ENCODE measurements around the gene CTSW.
A peak's percentile ranks its signal among the peaks of the same experiment; 100 is the strongest.

The CTSW gene

DNA sequence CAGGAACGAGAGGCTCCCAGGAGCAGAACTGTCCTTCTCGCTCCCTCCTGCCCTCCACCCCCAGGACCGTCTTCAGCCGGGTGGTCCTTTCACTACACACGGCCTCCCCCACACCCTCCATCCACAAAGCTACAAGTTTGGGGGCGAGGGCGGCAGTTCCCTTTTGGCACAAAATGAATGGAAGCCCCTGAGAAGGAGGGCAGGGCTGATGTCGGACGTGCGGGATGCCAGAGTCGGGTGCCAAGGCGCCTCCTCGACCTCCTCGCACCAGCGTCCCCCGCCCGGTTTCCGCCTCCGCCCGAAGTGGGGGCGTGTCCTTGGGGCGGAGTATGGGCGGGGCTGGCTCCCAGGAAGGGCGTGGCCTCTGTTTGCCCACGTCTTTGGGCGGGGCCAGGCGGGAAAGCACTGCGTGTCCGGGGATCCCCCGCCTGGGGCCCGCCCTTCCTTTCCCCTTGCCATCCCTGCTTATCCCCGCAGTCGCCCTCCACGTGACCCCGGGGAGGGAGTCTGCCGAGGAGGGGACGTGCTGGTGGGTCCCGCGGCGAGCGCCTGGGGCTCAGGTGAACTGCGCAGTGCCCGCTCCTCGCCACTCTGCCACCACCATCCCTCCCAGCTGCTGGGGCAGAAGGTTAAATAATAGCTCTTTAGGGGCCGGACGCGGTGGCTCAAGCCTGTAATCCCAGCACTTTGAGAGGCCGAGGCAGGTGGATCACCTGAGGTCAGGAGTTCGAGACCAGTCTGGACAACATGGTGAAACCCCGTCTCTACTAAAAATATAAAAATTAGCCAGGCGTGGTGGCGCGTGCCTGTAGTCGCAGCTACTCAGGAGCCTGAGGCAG, 6.1 kb upstream of the CTSW start:
- peak overlapping the region; percentile 91 for H3K27ac Mint-ChIP-seq (ENCODE audit: low read depth)

DNA sequence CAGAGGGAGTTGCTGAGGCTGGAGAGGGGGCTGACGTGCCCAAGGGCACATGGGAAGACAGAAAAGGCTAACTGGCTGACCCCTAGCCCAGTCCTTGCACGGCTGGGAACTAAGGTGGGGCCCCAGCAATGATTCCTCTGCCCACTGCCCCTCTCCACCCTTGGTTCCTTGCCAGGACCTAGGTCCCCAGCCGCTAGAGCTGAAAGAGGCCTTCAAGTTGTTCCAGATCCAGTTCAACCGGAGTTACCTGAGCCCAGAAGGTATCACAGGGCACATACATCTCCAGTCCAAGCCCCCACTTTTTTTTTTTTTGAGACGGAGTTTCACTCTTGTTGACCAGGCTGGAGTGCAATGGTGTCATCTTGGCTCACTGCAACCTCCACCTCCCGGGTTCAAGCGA, 390 bp downstream of the CTSW start:
- Mint-ChIP-seq H3K27me3 (no peaks in the 10 kb centered on the region), H3K4me3 (peak overlapping the region; percentile 81), H3K36me3 (ENCODE audit: insufficient read depth) (peaks cover 10% of the 10 kb centered on the region), H3K9me3 (no peaks in the 10 kb centered on the region), H3K27ac (ENCODE audit: low read depth) (peak overlapping the region; percentile 91), H3K4me1 (peaks cover 55% of the 10 kb centered on the region)
- ATAC-seq (replicated peaks; ENCODE audit: extremely low read depth, poor library complexity, severe bottlenecking) (no peak), DNase-seq (ENCODE audit: low spot score in 2 of 2) (no peak)

More for the DNA sequence above, 6.1 kb upstream of the CTSW start:
- peaks cover 6% of the 10 kb centered on the region for H3K36me3 Mint-ChIP-seq (ENCODE audit: insufficient read depth)
- peaks cover 33% of the 10 kb centered on the region for H3K4me1 Mint-ChIP-seq
- no peaks in the 10 kb centered on the region for H3K27me3 Mint-ChIP-seq
- DNase-seq (ENCODE audit: low spot score in 2 of 2) (peak; percentile 97 to 98), ATAC-seq (replicated peaks; ENCODE audit: extremely low read depth, poor library complexity, severe bottlenecking) (peak; percentile 86)
- H3K4me3 Mint-ChIP-seq, result peak overlapping the region; percentile 86
- no peaks in the 10 kb centered on the region for H3K9me3 Mint-ChIP-seq

DNA sequence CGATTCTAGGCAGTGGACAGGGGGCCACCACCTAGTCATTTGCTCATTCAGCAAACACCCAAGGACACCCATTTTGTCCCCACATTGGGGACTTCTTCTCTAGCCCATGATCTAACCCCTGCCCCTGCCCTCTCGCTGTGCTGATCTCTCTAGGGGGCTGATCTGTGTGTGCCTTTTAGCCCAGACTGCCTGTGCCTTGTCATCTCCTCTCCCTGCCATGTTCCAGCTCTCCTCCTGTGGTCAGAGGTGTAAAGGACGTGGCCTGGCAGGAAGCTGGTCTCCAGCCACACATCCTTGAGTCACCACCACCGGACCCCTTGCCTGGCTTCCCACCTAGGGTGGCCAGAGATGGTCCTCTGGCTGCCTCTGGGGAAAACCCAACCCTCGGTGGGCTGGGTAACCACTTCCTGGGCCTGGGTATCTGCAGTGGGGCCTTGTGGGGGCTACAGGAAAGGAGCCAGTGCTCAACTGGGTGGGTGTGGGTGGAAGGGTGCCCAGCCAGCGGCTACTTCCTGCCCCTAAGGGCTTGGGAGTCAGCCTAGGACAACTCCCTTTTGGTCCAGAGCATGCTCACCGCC, 1.3 kb downstream of the CTSW start:
- no peaks in the 10 kb centered on the region for H3K9me3 Mint-ChIP-seq
- no peak for ATAC-seq (replicated peaks; ENCODE audit: extremely low read depth, poor library complexity, severe bottlenecking)
- H3K27me3 Mint-ChIP-seq, result no peaks in the 10 kb centered on the region
- peaks cover 11% of the 10 kb centered on the region for H3K36me3 Mint-ChIP-seq (ENCODE audit: insufficient read depth)
- H3K27ac Mint-ChIP-seq (ENCODE audit: low read depth), result peak overlapping the region; percentile 91
- peaks cover 60% of the 10 kb centered on the region for H3K4me1 Mint-ChIP-seq
- H3K4me3 Mint-ChIP-seq, result peak overlapping the region; percentile 81
- DNase-seq (ENCODE audit: low spot score in 2 of 2), result no peak

DNA sequence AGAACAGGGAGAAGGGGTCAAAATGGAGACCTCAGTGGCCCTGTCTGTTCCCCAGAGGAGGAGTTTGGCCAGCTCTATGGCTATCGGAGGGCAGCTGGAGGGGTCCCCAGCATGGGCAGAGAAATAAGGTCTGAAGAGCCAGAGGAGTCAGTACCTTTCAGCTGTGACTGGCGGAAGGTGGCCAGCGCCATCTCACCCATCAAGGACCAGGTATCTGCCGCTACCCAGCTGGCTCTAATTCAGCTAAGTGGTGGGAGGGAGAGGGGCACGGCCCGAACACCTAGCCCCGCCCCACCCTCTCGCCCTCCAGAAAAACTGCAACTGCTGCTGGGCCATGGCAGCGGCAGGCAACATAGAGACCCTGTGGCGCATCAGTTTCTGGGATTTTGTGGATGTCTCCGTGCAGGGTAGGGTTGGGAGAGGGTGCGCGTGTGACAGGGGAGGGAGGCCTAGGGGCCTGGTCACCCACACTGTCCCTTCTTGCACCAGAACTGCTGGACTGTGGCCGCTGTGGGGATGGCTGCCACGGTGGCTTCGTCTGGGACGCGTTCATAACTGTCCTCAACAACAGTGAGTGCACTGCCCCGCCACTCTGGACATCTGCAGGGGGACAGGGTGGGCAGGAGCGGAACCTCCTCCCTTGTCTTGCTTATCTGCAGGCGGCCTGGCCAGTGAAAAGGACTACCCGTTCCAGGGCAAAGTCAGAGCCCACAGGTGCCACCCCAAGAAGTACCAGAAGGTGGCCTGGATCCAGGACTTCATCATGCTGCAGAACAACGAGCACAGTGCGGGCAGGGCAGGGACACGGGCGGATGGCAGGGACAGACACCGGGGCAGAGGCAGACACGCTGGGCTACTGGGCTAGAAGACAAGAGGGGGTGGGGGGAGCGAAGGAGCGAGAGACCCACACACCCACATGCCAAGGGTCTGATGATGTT, 2.8 kb downstream of the CTSW start:
- peak overlapping the region; percentile 91 for H3K27ac Mint-ChIP-seq (ENCODE audit: low read depth)
- peak overlapping the region; percentile 81 for H3K4me3 Mint-ChIP-seq
- ATAC-seq (replicated peaks; ENCODE audit: extremely low read depth, poor library complexity, severe bottlenecking), result no peak
- H3K36me3 Mint-ChIP-seq (ENCODE audit: insufficient read depth), result peaks cover 11% of the 10 kb centered on the region
- no peaks in the 10 kb centered on the region for H3K27me3 Mint-ChIP-seq
- peaks cover 67% of the 10 kb centered on the region for H3K4me1 Mint-ChIP-seq
- no peaks in the 10 kb centered on the region for H3K9me3 Mint-ChIP-seq
- DNase-seq (ENCODE audit: low spot score in 2 of 2), result no peak

DNA sequence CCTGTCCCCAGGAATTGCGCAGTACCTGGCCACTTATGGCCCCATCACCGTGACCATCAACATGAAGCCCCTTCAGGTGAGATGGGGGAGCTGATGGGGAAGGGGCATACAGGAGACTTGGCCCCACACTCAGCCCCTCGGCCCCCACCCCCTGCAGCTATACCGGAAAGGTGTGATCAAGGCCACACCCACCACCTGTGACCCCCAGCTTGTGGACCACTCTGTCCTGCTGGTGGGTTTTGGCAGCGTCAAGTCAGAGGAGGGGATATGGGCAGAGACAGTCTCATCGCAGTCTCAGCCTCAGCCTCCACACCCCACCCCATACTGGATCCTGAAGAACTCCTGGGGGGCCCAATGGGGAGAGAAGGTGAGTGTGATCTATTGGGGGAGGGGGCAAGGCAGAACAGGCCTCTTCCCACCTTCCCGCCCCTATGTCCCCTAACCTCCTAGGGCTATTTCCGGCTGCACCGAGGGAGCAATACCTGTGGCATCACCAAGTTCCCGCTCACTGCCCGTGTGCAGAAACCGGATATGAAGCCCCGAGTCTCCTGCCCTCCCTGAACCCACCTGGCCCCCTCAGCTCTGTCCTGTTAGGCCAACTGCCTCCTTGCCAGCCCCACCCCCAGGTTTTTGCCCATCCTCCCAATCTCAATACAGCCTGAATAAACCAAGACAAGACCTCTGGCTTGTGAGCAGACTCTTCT, 3.6 kb downstream of the CTSW start:
- ATAC-seq (replicated peaks; ENCODE audit: extremely low read depth, poor library complexity, severe bottlenecking) (no peak), DNase-seq (ENCODE audit: low spot score in 2 of 2) (no peak)
- Mint-ChIP-seq H3K9me3 (no peaks in the 10 kb centered on the region), H3K4me1 (peaks cover 68% of the 10 kb centered on the region), H3K27ac (ENCODE audit: low read depth) (no peak overlapping the region), H3K27me3 (no peaks in the 10 kb centered on the region), H3K36me3 (ENCODE audit: insufficient read depth) (peaks cover 16% of the 10 kb centered on the region), H3K4me3 (no peak overlapping the region)

DNA sequence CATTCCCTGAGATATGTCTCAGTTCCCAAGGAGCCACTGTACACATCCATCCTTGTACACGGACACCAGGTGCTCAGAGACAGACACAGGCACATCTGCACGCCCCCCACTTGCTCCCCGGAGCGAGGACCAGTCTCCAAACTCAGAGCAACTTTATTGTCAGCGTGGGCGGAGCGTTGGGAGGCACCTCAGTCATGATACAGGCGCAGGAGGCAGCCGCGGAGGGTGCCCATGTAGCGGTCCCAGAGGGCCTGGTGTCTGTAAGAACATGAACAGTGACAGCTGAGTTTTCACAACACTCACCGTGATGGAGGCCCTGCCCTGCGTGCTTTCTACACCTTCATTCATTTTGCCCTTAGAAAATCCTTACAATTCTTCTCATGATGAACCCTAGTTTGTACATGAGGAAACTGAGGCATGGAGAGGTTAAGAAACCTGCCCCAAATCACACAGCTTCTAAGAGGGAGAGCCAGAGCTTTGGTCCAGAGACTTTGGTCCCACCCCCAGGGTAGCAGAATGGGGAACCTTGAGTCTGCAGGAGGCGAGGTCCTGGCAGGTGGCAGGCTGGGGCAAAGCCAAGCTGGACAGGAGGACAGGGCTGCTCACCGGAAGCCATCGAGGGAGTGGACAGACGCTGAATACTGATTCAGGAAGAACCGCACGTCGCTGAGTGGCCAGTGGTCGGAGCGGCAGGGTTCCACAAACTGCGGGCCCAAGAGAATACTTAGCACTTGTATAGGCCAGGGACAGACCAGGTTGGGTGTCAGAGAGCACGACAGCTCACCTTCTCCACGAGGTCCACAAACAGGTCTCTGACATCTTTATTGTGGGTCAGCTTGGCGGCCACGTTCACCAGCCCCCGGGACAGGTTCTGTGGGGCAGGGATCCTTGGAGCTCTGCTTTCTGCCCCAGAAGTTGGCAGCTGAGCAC, 4.4 kb downstream of the CTSW start:
- Mint-ChIP-seq H3K4me1 (peaks cover 68% of the 10 kb centered on the region), H3K9me3 (no peaks in the 10 kb centered on the region), H3K4me3 (no peak overlapping the region), H3K27me3 (no peaks in the 10 kb centered on the region), H3K27ac (ENCODE audit: low read depth) (peak overlapping the region; percentile 41), H3K36me3 (ENCODE audit: insufficient read depth) (peaks cover 22% of the 10 kb centered on the region)
- ATAC-seq (replicated peaks; ENCODE audit: extremely low read depth, poor library complexity, severe bottlenecking), result no peak
- DNase-seq (ENCODE audit: low spot score in 2 of 2), result no peak

DNA sequence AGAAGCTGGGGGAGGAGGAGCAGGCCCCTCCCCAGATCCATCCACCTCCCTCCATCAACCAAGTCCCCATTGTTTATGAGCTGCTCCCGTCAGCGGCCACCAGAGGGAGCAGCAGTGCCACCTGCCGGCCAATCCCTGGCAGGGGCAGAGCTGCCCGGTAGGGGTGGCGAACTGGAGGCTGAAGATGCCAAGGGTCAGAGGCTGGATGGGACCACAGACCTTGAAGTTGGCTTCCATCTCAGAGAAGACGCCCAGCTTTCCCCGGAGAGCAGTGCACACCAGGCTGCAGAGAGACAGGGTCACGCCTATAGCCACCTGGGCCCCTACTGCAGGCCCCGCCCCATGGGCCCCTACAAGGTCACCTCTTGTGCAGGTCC, 5.1 kb downstream of the CTSW start:
- Mint-ChIP-seq H3K36me3 (ENCODE audit: insufficient read depth) (peaks cover 22% of the 10 kb centered on the region), H3K4me3 (no peak overlapping the region), H3K9me3 (no peaks in the 10 kb centered on the region), H3K27ac (ENCODE audit: low read depth) (peak overlapping the region; percentile 41), H3K4me1 (peaks cover 68% of the 10 kb centered on the region), H3K27me3 (no peaks in the 10 kb centered on the region)
- ATAC-seq (replicated peaks; ENCODE audit: extremely low read depth, poor library complexity, severe bottlenecking), result peak; percentile 21
- peak; percentile 66 to 73 for DNase-seq (ENCODE audit: low spot score in 2 of 2)

DNA sequence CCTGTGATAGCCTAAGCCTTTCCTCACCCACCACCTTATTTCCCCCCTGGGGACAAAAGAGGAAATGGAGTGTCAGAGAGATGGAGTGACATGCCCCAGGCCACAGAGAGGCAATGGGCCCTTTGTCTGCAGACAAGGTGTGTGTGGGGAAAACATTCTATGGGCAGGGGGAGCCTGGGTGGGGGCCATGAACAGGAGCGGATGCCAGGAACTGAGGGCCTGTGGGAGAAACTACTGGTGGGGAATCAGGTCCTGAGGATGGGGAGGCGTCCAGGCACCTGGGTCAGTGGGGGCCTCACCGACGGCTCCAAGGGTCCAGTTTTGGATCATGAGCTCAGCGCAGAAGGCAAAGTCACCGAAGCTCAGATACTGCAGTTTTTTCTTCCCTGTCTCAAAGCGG, 5.6 kb downstream of the CTSW start:
- peaks cover 68% of the 10 kb centered on the region for H3K4me1 Mint-ChIP-seq
- H3K4me3 Mint-ChIP-seq, result no peak overlapping the region
- no peaks in the 10 kb centered on the region for H3K27me3 Mint-ChIP-seq
- ATAC-seq (replicated peaks; ENCODE audit: extremely low read depth, poor library complexity, severe bottlenecking) (no peak), DNase-seq (ENCODE audit: low spot score in 2 of 2) (no peak)
- no peaks in the 10 kb centered on the region for H3K9me3 Mint-ChIP-seq
- peaks cover 25% of the 10 kb centered on the region for H3K36me3 Mint-ChIP-seq (ENCODE audit: insufficient read depth)
- H3K27ac Mint-ChIP-seq (ENCODE audit: low read depth), result no peak overlapping the region

DNA sequence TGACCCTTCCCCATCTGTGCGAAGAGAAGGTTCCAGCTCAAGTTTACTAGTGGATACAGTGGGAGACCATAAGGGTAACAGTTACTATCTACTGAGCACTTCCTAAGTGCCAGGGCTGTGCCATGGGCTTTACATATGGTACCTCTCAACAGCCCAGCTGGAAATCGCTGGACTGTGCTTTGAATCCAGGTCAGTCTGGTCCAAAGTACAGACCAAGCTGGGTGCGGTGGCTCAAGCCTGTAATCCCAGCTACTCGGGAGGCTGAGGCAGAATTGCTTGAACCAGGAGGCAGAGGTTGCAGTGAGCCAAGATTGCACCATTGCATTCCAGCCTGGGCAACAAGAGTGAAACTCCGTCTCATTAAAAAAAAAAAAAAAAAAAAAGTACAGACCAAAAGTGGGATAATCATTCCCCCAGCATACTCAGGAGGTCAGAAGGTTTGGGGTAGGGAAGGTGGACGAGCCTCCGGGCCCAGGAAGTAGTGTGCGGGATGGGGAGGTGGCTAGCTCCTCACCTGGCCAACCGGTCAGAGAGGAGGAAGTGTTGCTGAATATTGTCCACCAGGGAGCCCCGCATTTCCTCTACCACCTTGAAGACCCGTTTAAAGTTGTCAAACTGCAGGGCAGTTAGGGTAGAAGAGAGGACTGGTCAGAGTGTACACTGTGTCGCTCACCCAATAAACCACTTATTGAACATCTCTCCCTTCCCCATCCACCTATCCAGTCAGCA, 6.3 kb downstream of the CTSW start:
- peak overlapping the region; percentile 84 for H3K4me3 Mint-ChIP-seq
- no peak for ATAC-seq (replicated peaks; ENCODE audit: extremely low read depth, poor library complexity, severe bottlenecking)
- peaks cover 63% of the 10 kb centered on the region for H3K4me1 Mint-ChIP-seq
- H3K27me3 Mint-ChIP-seq, result no peaks in the 10 kb centered on the region
- no peak for DNase-seq (ENCODE audit: low spot score in 2 of 2)
- no peak overlapping the region for H3K27ac Mint-ChIP-seq (ENCODE audit: low read depth)
- peaks cover 28% of the 10 kb centered on the region for H3K36me3 Mint-ChIP-seq (ENCODE audit: insufficient read depth)
- no peaks in the 10 kb centered on the region for H3K9me3 Mint-ChIP-seq

DNA sequence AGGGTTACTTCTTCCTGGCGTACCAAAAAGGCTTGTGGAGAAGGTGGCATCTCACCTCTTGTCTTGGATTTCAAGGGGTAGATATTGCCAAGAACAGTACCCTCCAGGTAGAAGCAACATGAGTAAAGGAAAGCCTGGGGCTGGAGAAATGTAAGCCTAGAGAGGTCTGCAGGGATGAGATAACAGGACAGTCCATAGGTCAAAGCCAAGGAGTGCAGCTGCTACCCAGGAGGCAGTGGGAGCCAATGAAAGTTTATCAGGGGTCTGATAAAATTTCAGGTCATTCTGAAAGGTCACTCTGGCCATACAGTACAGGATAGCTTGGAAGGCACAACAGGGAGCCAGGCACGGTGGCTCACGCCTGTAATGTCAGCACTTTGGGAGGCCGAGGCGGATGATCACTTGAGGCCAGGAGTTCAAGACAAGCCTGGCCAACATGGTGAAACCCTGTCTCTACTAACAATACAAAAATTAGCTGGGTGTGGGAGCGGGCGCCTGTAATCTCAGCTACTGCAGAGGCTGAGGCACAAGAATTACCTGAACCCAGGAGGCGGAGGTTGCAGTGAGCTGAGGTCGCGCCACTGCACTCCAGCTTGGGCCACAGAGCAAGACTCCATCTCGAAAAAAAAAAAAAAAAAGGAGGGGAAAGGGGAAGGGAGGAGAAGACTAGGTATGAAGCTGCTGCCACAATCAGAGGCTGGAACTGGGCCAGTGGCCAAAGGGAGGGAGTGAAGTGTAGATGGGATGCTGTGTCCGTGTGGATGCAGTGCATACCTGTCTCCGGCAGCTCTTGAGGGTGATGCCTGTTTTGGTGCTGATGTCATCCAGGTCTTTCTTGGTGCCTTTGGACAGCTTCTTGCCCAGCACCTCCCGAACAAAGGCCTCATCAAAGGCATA, 7.4 kb downstream of the CTSW start:
- H3K27me3 Mint-ChIP-seq, result no peaks in the 10 kb centered on the region
- peaks cover 55% of the 10 kb centered on the region for H3K4me1 Mint-ChIP-seq
- H3K9me3 Mint-ChIP-seq, result no peaks in the 10 kb centered on the region
- peaks cover 28% of the 10 kb centered on the region for H3K36me3 Mint-ChIP-seq (ENCODE audit: insufficient read depth)
- no peak for ATAC-seq (replicated peaks; ENCODE audit: extremely low read depth, poor library complexity, severe bottlenecking)
- DNase-seq (ENCODE audit: low spot score in 2 of 2), result no peak
- peak overlapping the region; percentile 84 for H3K4me3 Mint-ChIP-seq
- no peak overlapping the region for H3K27ac Mint-ChIP-seq (ENCODE audit: low read depth)
